SK-N-SH (cell line): ENCODE results near the gene BRMS1. TPM values are rescaled to one million over a fixed set of nuclear protein-coding genes. Genes with fewer than 3 reads are reported as not detected.

ENCODE experiments used
- CTCF ChIA-PET: fragments of 300-600, 350-600 bp; formaldehyde crosslinking; extraction: SDS; loops from one replicate; lab custom pipeline; 2021; lab: Yijun Ruan, JAX
- POLR2A ChIA-PET: fragments of 350-600 bp; sonication (Branson Sonifier 250); formaldehyde crosslinking; extraction: SDS; loops from one replicate; lab custom pipeline; 2020; ENCODE audit warnings: antibody characterized with exemption, inconsistent platforms; lab: Yijun Ruan, JAX
- DNase-seq: peaks from one replicate; pipeline ENCODE4 v3.0.0; 2012
- H2AFZ ChIP-seq: fragments of 200-600 bp; sonication (generic); 2 replicates; pipeline ENCODE4 v1.8.1; 2016; ENCODE audit warnings: antibody characterized with exemption, mild to moderate bottlenecking, low read depth
- H3F3A ChIP-seq: fragments of 200-600 bp; sonication (generic); replicated peaks from 2 replicates; pipeline ENCODE3; 2016; ENCODE audit warnings: antibody characterized with exemption, mild to moderate bottlenecking; ENCODE audit not compliant: insufficient read depth
- H3K27ac ChIP-seq, 2 experiments: fragments of 200-500 bp in 1 of 2; fragments of 200-600 bp in 1 of 2; sonication (Bioruptor generic) in 1 of 2; sonication (generic), shearing (Covaris generic) in 1 of 2; 2 replicates each; pipeline versions ENCODE4 v1.5.1 to v1.6.1; 2014 to 2016; ENCODE audit warnings: low read depth in 2 of 2, inconsistent platforms in 1 of 2, low read length in 1 of 2, mild to moderate bottlenecking in 1 of 2, mixed read lengths in 1 of 2
- H3K27me3 ChIP-seq: fragments of 200-600 bp; sonication (generic), shearing (Covaris generic); 2 replicates; pipeline ENCODE4 v1.6.1; 2016; ENCODE audit warnings: mixed run types; ENCODE audit not compliant: insufficient read depth
- H3K36me3 ChIP-seq, 2 experiments: fragments of 200-500 bp in 1 of 2; fragments of 200-600 bp in 1 of 2; sonication (Bioruptor generic) in 1 of 2; sonication (generic) in 1 of 2; replicated peaks in 1 of 2; 2 replicates each; pipeline versions ENCODE3 to v1.5.1; 2014 to 2016; ENCODE audit warnings: low read length in 1 of 2, mild to moderate bottlenecking in 1 of 2; ENCODE audit not compliant: insufficient read depth in 2 of 2, control insufficient read depth in 1 of 2
- H3K4me1 ChIP-seq, 2 experiments: fragments of 200-500 bp in 1 of 2; fragments of 200-600 bp in 1 of 2; sonication (Bioruptor generic) in 1 of 2; sonication (generic), shearing (Covaris generic) in 1 of 2; 2 replicates each; pipeline versions ENCODE4 v1.5.1 to v1.6.1; 2014 to 2016; ENCODE audit warnings: low read depth in 1 of 2, low read length in 1 of 2, mixed run types in 1 of 2; ENCODE audit not compliant: insufficient read depth in 2 of 2, control insufficient read depth in 1 of 2
- H3K4me2 ChIP-seq: fragments of 200-600 bp; sonication (generic), shearing (Covaris generic); 2 replicates; pipeline ENCODE4 v1.6.1; 2017; ENCODE audit warnings: mixed run types
- H3K4me3 ChIP-seq, 2 experiments: fragments of 200-500 bp in 1 of 2; fragments of 200-600 bp in 1 of 2; sonication (Bioruptor generic) in 1 of 2; sonication (generic), shearing (Covaris generic) in 1 of 2; 2 replicates each; pipeline versions ENCODE4 v1.5.1 to v1.8.1; 2014 to 2016; ENCODE audit warnings: low read depth in 2 of 2, inconsistent platforms in 1 of 2, low read length in 1 of 2, mild to moderate bottlenecking in 1 of 2, mixed read lengths in 1 of 2, moderate library complexity in 1 of 2
- H3K79me2 ChIP-seq: fragments of 200-600 bp; sonication (generic); 2 replicates; pipeline ENCODE4 v1.8.1; 2017; ENCODE audit warnings: mild to moderate bottlenecking; ENCODE audit not compliant: insufficient read depth
- H3K9ac ChIP-seq: fragments of 200-600 bp; sonication (generic); 2 replicates; pipeline ENCODE4 v1.6.1; 2017; ENCODE audit warnings: mixed run types
- H3K9me2 ChIP-seq: fragments of 200-600 bp; sonication (generic); 2 replicates; pipeline ENCODE4 v1.6.1; 2017; ENCODE audit warnings: mixed run types
- H3K9me3 ChIP-seq: fragments of 200-600 bp; sonication (generic); 2 replicates; pipeline ENCODE4 v1.6.1; 2017; ENCODE audit warnings: mixed run types, mild to moderate bottlenecking, moderate library complexity
- H4K20me1 ChIP-seq: fragments of 200-600 bp; sonication (generic); 2 replicates; pipeline ENCODE4 v1.6.1; 2017; ENCODE audit warnings: mild to moderate bottlenecking, mixed run types; ENCODE audit not compliant: insufficient read depth
- CHD2 ChIP-seq: fragments of 150-350 bp; IDR thresholded peaks from 2 replicates; pipeline ENCODE4 v1.6.1; 2018; ENCODE audit warnings: low read length; ENCODE audit not compliant: partially characterized antibody
- ELF1 ChIP-seq: IDR thresholded peaks from 2 replicates; pipeline ENCODE4 v1.4.0; 2012
- EP300 ChIP-seq, 2 experiments: IDR thresholded peaks; 2 replicates each; pipeline versions ENCODE4 v1.4.0 to v1.6.1; 2012; ENCODE audit warnings: borderline replicate concordance in 1 of 2, low read depth in 1 of 2, low read length in 1 of 2
- EZH2phosphoT487 ChIP-seq: fragments of 200-600 bp; sonication (generic); IDR thresholded peaks from 2 replicates; pipeline ENCODE4 v1.6.1; 2017; ENCODE audit warnings: low read depth, mixed run types, mild to moderate bottlenecking, antibody characterized with exemption, moderate library complexity, borderline replicate concordance
- FOXJ3 ChIP-seq: sonication (generic); formaldehyde crosslinking; IDR thresholded peaks from 2 replicates; pipeline ENCODE4 v1.5.1; 2020; ENCODE audit warnings: mild to moderate bottlenecking, missing genetic modification reagents
- FOXM1 ChIP-seq: IDR thresholded peaks from 2 replicates; pipeline ENCODE4 v1.4.0; 2012; ENCODE audit warnings: low read depth, mild to moderate bottlenecking
- GATA2 ChIP-seq: sonication (generic); formaldehyde crosslinking; IDR thresholded peaks from 2 replicates; pipeline ENCODE4 v1.5.0; 2020; ENCODE audit warnings: mild to moderate bottlenecking, missing genetic modification reagents
- JUND ChIP-seq: IDR thresholded peaks from 2 replicates; pipeline ENCODE4 v1.4.0; 2012
- MEF2A ChIP-seq: IDR thresholded peaks from 2 replicates; pipeline ENCODE4 v1.4.0; 2012; ENCODE audit warnings: low read depth, borderline replicate concordance
- MXI1 ChIP-seq: IDR thresholded peaks from 2 replicates; pipeline ENCODE4 v1.6.1; 2012; ENCODE audit warnings: mild to moderate bottlenecking, low read depth, low read length, improper control_type of control experiment
- NFIC ChIP-seq: IDR thresholded peaks from 2 replicates; pipeline ENCODE4 v1.4.0; 2012; ENCODE audit warnings: borderline replicate concordance
- POLR2AphosphoS5 ChIP-seq: IDR thresholded peaks from 2 replicates; pipeline ENCODE4 v1.6.1; 2012; ENCODE audit warnings: low read depth, low read length
- RFX5 ChIP-seq: IDR thresholded peaks from 2 replicates; pipeline ENCODE4 v1.6.1; 2012; ENCODE audit warnings: mild to moderate bottlenecking, improper control_type of control experiment, low read length
- RXRA ChIP-seq: IDR thresholded peaks from 2 replicates; pipeline ENCODE4 v1.4.0; 2012; ENCODE audit warnings: low read depth, mild to moderate bottlenecking, borderline replicate concordance
- SIN3A ChIP-seq: IDR thresholded peaks from 2 replicates; pipeline ENCODE4 v1.6.1; 2012; ENCODE audit warnings: low read depth, mild to moderate bottlenecking, low read length, moderate library complexity, borderline replicate concordance
- SMC3 ChIP-seq: IDR thresholded peaks from 2 replicates; pipeline ENCODE4 v1.6.1; 2012; ENCODE audit warnings: low read depth, low read length, improper control_type of control experiment
- TEAD4 ChIP-seq: IDR thresholded peaks from 2 replicates; pipeline ENCODE4 v1.4.0; 2012; ENCODE audit warnings: mild to moderate bottlenecking, borderline replicate concordance; ENCODE audit not compliant: insufficient read depth
- YY1 ChIP-seq: IDR thresholded peaks from 2 replicates; pipeline ENCODE4 v1.4.0; 2012; ENCODE audit warnings: low read depth, mild to moderate bottlenecking
- WGBS: methylation state at CpG from one replicate; pipeline ENCODE4 v1.1.6; 2017; ENCODE audit warnings: low lambda C conversion rate; 5-methylcytosine and 5-hydroxymethylcytosine counted together
- polyA plus RNA-seq, 3 experiments: library from polyadenylated mRNA; depleted of rRNA; stranded (reverse); fragments of >200 nt; gene quantifications; 2 replicates each; pipeline ENCODE4 v1.2.3, GENCODE V29; 2012
- TF ChIP-seq, protein P1 (sequence below): fragments of 150-350 bp; IDR thresholded peaks from 2 replicates; pipeline ENCODE4 v1.6.1; 2017; ENCODE audit warnings: antibody characterized with exemption, low read length, low read depth, borderline replicate concordance
- TF ChIP-seq, protein P2 (sequence below): IDR thresholded peaks from 2 replicates; pipeline ENCODE4; 2012
- TF ChIP-seq, protein P3 (sequence below): IDR thresholded peaks from 2 replicates; pipeline ENCODE4 v1.4.0; 2012; ENCODE audit warnings: low read depth, borderline replicate concordance
- TF ChIP-seq, protein P4 (sequence below): IDR thresholded peaks from 2 replicates; pipeline ENCODE4 v1.4.0; 2012; ENCODE audit warnings: low read depth

Gene BRMS1
- polyA plus RNA-seq, 1 of the 3 experiments (the other 2 are of a cell fraction): 70.0 TPM

DNA sequence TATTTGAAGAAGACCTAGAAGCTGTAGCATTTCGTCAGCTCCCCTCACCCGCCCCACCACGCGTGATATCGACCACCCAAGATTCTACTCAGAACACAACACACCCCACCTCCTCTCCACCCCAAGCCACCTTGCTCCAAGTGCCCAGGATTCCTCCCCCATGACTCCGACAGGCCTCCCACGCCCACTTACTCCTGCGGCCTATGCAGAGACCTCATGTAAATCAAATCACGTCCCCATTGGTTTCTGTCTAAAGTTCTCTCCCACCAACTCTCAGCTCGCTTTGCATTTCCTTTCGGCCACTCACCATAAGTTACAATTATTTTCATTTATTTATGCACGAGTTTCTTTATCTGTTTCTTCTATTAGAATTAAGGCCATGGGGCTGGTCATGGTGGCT, 42.2 kb downstream of the BRMS1 start:
- Histone ChIP-seq H3K9ac (no peak overlapping the region), H4K20me1 (no peaks in the 10 kb centered on the region), H3K9me2 (no peaks in the 10 kb centered on the region), H3K36me3 (no peaks in the 10 kb centered on the region), H3K9me3 (no peaks in the 10 kb centered on the region), H3F3A (no peaks in the 10 kb centered on the region), H3K4me2 (no peak overlapping the region), H2AFZ (no peak overlapping the region), H3K4me3 (no peak overlapping the region), H3K27ac (no peak overlapping the region), H3K79me2 (no peaks in the 10 kb centered on the region), H3K4me1 (no peaks in the 10 kb centered on the region), H3K27me3 (no peaks in the 10 kb centered on the region)
- whole genome bisulfite sequencing: 78% methylated on average over 12 of the region's 12 CpGs
- TF ChIP-seq MEF2A: no peak
- no peak for TF ChIP-seq POLR2AphosphoS5
- no peak for TF ChIP-seq TEAD4
- TF ChIP-seq GATA2 (CRISPR knock-in tag): no peak
- TF ChIP-seq JUND: no peak
- TF ChIP-seq CHD2: no peak
- TF ChIP-seq ELF1: no peak
- TF ChIP-seq FOXM1: no peak
- TF ChIP-seq, protein P1, sequence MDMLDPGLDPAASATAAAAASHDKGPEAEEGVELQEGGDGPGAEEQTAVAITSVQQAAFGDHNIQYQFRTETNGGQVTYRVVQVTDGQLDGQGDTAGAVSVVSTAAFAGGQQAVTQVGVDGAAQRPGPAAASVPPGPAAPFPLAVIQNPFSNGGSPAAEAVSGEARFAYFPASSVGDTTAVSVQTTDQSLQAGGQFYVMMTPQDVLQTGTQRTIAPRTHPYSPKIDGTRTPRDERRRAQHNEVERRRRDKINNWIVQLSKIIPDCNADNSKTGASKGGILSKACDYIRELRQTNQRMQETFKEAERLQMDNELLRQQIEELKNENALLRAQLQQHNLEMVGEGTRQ: no peak
- no peak for TF ChIP-seq RFX5
- no peak for TF ChIP-seq NFIC
- TF ChIP-seq EP300 (IDR thresholded peaks at IDR 0.05; ENCODE audit: borderline replicate concordance in 1 of 2, low read depth in 1 of 2, low read length in 1 of 2): no peak
- TF ChIP-seq SMC3: no peak
- TF ChIP-seq SIN3A: no peak
- TF ChIP-seq, protein P2, sequence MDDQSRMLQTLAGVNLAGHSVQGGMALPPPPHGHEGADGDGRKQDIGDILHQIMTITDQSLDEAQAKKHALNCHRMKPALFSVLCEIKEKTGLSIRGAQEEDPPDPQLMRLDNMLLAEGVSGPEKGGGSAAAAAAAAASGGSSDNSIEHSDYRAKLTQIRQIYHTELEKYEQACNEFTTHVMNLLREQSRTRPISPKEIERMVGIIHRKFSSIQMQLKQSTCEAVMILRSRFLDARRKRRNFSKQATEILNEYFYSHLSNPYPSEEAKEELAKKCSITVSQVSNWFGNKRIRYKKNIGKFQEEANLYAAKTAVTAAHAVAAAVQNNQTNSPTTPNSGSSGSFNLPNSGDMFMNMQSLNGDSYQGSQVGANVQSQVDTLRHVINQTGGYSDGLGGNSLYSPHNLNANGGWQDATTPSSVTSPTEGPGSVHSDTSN: no peak
- no peak for TF ChIP-seq FOXJ3
- POLR2A ChIA-PET: no interaction called here
- CTCF ChIA-PET: interaction anchor here (1.0 to 7.8 kb wide), 2 partner anchors 9 to 26 kb away, joined by 3 to 84 read pairs; no protein-coding TSS in a partner anchor
- no peak for DNase-seq

DNA sequence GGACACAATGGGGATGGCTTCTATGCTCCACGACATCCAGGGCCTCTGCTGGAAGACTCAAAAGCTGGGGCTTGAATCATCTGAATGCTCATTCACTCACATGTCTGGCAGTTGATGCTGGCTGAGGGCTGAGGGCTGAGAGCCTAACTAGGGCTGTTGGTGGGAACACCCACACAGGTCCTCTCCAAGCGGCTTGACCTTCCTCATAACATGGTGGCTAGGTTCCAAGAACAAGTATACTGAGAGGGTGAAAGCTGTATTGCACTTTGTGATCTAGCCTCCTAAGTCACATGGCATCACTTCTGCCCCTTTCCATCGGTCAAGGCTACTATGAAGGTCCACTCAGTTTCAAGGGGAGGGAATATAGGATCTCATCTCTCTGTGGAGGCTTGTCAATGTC, 45.7 kb downstream of the BRMS1 start:
- ChIA-PET POLR2A (interaction anchor here (0.8 to 1.2 kb wide), 2 partner anchors 10 to 14 kb away, joined by 3 to 6 read pairs; partner anchors contain the start of gene YIF1A), CTCF (interaction anchor here (1.0 to 7.8 kb wide), 5 partner anchors 10 to 36 kb away, joined by 3 to 84 read pairs (median 3); partner anchors contain the start of genes RIN1 and YIF1A)

More for the DNA sequence above, 45.7 kb downstream of the BRMS1 start:
- no peaks in the 10 kb centered on the region for H3K79me2 ChIP-seq
- no peak for DNase-seq
- H3K27ac ChIP-seq: no peak overlapping the region
- 56% methylated on average over 3 of the region's 3 CpGs for WGBS
- no peaks in the 10 kb centered on the region for H3K4me1 ChIP-seq
- H3K27me3 ChIP-seq: no peaks in the 10 kb centered on the region
- H3K9ac ChIP-seq: no peak overlapping the region
- no peak overlapping the region for H2AFZ ChIP-seq
- H3F3A ChIP-seq: no peaks in the 10 kb centered on the region
- no peaks in the 10 kb centered on the region for H4K20me1 ChIP-seq
- H3K4me3 ChIP-seq: no peak overlapping the region
- no peak overlapping the region for H3K4me2 ChIP-seq
- TF ChIP-seq YY1: no peak
- TF ChIP-seq SIN3A: no peak
- no peak for TF ChIP-seq EZH2phosphoT487
- no peak for TF ChIP-seq MXI1
- no peak for TF ChIP-seq RXRA
- TF ChIP-seq, protein P3, sequence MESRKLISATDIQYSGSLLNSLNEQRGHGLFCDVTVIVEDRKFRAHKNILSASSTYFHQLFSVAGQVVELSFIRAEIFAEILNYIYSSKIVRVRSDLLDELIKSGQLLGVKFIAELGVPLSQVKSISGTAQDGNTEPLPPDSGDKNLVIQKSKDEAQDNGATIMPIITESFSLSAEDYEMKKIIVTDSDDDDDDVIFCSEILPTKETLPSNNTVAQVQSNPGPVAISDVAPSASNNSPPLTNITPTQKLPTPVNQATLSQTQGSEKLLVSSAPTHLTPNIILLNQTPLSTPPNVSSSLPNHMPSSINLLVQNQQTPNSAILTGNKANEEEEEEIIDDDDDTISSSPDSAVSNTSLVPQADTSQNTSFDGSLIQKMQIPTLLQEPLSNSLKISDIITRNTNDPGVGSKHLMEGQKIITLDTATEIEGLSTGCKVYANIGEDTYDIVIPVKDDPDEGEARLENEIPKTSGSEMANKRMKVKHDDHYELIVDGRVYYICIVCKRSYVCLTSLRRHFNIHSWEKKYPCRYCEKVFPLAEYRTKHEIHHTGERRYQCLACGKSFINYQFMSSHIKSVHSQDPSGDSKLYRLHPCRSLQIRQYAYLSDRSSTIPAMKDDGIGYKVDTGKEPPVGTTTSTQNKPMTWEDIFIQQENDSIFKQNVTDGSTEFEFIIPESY: no peak
- no peak for TF ChIP-seq FOXM1
- TF ChIP-seq, protein P4, sequence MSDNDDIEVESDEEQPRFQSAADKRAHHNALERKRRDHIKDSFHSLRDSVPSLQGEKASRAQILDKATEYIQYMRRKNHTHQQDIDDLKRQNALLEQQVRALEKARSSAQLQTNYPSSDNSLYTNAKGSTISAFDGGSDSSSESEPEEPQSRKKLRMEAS: no peak
- TF ChIP-seq, all 33 proteins: peak for 0
- Histone ChIP-seq H3K9me2 (no peaks in the 10 kb centered on the region), H3K36me3 (no peaks in the 10 kb centered on the region), H3K9me3 (no peaks in the 10 kb centered on the region)
